Thoracic aorta (tissue), 2 donors: ENCODE data around the gene NNAT. TPM values are rescaled to one million over a fixed set of nuclear protein-coding genes. Genes with fewer than 3 reads are reported as not detected.

Experiments
- ATAC-seq: fragments of 150-250 bp; one replicate; pipeline ENCODE4 v1.8.0; 2017; ENCODE audit warnings: low read depth; ENCODE audit not compliant: insufficient number of reproducible peaks, low FRiP score
- DNase-seq: peaks from one replicate; pipeline ENCODE4 v3.0.0-alpha.2; 2020; ENCODE audit warnings: low spot score
- H3K27ac ChIP-seq, 2 donors: fragments of 200-600 bp; sonication (generic); 1 replicate in 1 of 2; 2 replicates in 1 of 2; pipeline ENCODE4 v1.5.1; 2016; ENCODE audit warnings: mild to moderate bottlenecking in 2 of 2, moderate library complexity in 2 of 2
- H3K27me3 ChIP-seq: fragments of 200-600 bp; sonication (generic); replicated peaks from 2 replicates; pipeline ENCODE4 v1.6.0; 2016; ENCODE audit warnings: mild to moderate bottlenecking; ENCODE audit not compliant: insufficient read depth
- H3K36me3 ChIP-seq: fragments of 200-600 bp; sonication (generic); one replicate; pipeline ENCODE4 v1.5.1; 2016
- H3K4me1 ChIP-seq, 2 donors: fragments of 200-600 bp; sonication (generic); 1 replicate in 1 of 2; 2 replicates in 1 of 2; pipeline versions ENCODE4 v1.5.1 to v1.6.0; 2016; ENCODE audit warnings: low read depth in 2 of 2, mild to moderate bottlenecking in 1 of 2; ENCODE audit not compliant: control insufficient read depth in 1 of 2
- H3K4me3 ChIP-seq: fragments of 200-600 bp; sonication (generic); 2 replicates; pipeline ENCODE4 v1.5.1; 2016; ENCODE audit warnings: mild to moderate bottlenecking
- H3K9me3 ChIP-seq: fragments of 200-600 bp; sonication (generic); 2 replicates; pipeline ENCODE4 v1.5.1; 2016
- CTCF ChIP-seq: fragments of 200-600 bp; sonication (generic); IDR thresholded peaks from one replicate; pipeline ENCODE4 v1.5.1; 2019; ENCODE audit warnings: antibody characterized with exemption
- total RNA-seq, 2 donors: library from RNA; depleted of rRNA; stranded (reverse); fragments of >200 nt; gene quantifications; one replicate each; pipeline versions ENCODE4 v1.1.0 to v1.2.3, GENCODE V29; 2016

NNAT gene
- total RNA-seq, 2 donors from 2014 or later: 0.81 TPM; not detected in 1

- no peak for TF ChIP-seq CTCF
- Histone ChIP-seq H3K36me3 (peaks cover 5% of the 10 kb centered on the region), H3K4me3 (no peak overlapping the region), H3K4me1 (peaks cover 20 to 21% of the 10 kb centered on the region in 2 donors), H3K9me3 (no peaks in the 10 kb centered on the region), H3K27ac (no peak overlapping the region), H3K27me3 (no peaks in the 10 kb centered on the region)
- ATAC-seq: no peak
- no peak for DNase-seq
Measured at GRCh38 chr20:37520419-37520955, 563 bp upstream of the NNAT start.

GRCh38 chr20:37522260-37523011 is 1.4 kb downstream of the NNAT start:
- Histone ChIP-seq H3K27me3 (no peaks in the 10 kb centered on the region), H3K9me3 (no peaks in the 10 kb centered on the region), H3K27ac (no peak overlapping the region), H3K36me3 (peaks cover 4% of the 10 kb centered on the region), H3K4me3 (no peak overlapping the region), H3K4me1 (peaks cover 25 to 34% of the 10 kb centered on the region in 2 donors)
- ATAC-seq (no peak), DNase-seq (no peak)
- no peak for TF ChIP-seq CTCF

- peaks cover 25 to 34% of the 10 kb centered on the region in 2 donors for H3K4me1 ChIP-seq
Measured at GRCh38 chr20:37523012-37523391, 2.0 kb downstream of the NNAT start.

GRCh38 chr20:37523911-37524700 is 3.1 kb downstream of the NNAT start:
- no peak for DNase-seq
- H3K4me1 ChIP-seq: peaks cover 25 to 39% of the 10 kb centered on the region in 2 donors

More at GRCh38 chr20:37523012-37523391, 2.0 kb downstream of the NNAT start:
- H3K27ac ChIP-seq: no peak overlapping the region
- H3K36me3 ChIP-seq: peaks cover 4% of the 10 kb centered on the region
- H3K9me3 ChIP-seq: no peaks in the 10 kb centered on the region
- H3K27me3 ChIP-seq: no peaks in the 10 kb centered on the region
- no peak for ATAC-seq
- no peak for DNase-seq
- TF ChIP-seq CTCF: no peak
- H3K4me3 ChIP-seq: no peak overlapping the region

More at GRCh38 chr20:37523911-37524700, 3.1 kb downstream of the NNAT start:
- H3K4me3 ChIP-seq: no peak overlapping the region
- no peaks in the 10 kb centered on the region for H3K9me3 ChIP-seq
- no peak for TF ChIP-seq CTCF
- H3K27me3 ChIP-seq: no peaks in the 10 kb centered on the region
- H3K27ac ChIP-seq: no peak overlapping the region
- no peak for ATAC-seq
- peaks cover 4% of the 10 kb centered on the region for H3K36me3 ChIP-seq
